GM13977 (cell line): ENCODE results near the gene TMEM41B.
"Not testable (repeated sequence)": the region's sequence is repeated elsewhere in the genome, so short reads cannot be mapped to it uniquely, and the experiment has no call there.

ENCODE experiments used
- DNase-seq: peaks from one replicate; pipeline ENCODE4 v3.0.0; 2012; ENCODE audit warnings: low spot score
- CTCF ChIP-seq: IDR thresholded peaks from 2 replicates; pipeline ENCODE4 v1.5.1; 2012; ENCODE audit warnings: mild to moderate bottlenecking, control low read depth; ENCODE audit not compliant: insufficient read depth; ENCODE audit errors: extremely low read depth, missing control alignments
- in situ Hi-C: fragments of 300-500 bp; cut with MboI; formaldehyde crosslinking; loops from one replicate; pipeline ENCODE4 v1.12.0; 2022; ENCODE audit warnings: low sequenced_read_pairs, low pct_unique_long_range_greater_than_20kb, mixed read lengths, inconsistent platforms; ENCODE audit not compliant: unreplicated experiment

Gene TMEM41B

GRCh38 chr11:9344061-9344680, 29.8 kb upstream of the TMEM41B start:
- in situ Hi-C loops, result no loop called here
- TF ChIP-seq CTCF, result no peak
- no peak for DNase-seq

DNA sequence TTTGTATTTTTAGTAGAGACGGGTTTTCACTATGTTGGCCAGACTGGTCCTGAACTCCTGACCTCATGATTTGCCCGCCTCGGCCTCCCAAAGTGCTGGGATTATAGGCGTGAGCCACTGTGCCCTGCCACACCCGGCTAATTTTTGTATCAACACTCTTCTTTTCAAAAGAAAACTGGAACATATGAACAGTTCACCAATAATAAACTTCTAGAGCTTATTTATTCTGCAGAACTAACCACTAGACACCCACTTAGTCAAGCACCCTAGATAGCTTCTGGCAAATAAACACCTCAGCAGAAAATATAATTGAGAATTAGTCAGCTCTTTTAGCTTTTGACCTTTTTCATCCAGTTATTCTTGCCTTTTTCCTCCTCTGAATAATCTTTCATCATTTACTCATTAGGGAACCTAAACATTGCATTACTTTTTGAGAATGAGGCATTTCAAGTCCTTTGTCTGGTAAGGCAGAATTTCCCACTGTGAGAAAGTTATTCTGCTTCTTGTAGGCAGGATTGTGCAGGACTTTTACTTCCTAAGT, 27.3 kb upstream of the TMEM41B start:
- in situ Hi-C loops, result no loop called here
- TF ChIP-seq CTCF, result no peak
- DNase-seq, result no peak

GRCh38 chr11:9332655-9333054, 18.3 kb upstream of the TMEM41B start:
- in situ Hi-C loops, result no loop called here
- DNase-seq, result no peak
- TF ChIP-seq CTCF, result no peak

GRCh38 chr11:9330387-9331384, 16.3 kb upstream of the TMEM41B start:
- in situ Hi-C loops, result no loop called here
- no peak for DNase-seq
- no peak for TF ChIP-seq CTCF

GRCh38 chr11:9320047-9320446, 5.7 kb upstream of the TMEM41B start:
- in situ Hi-C loops, result no loop called here
- DNase-seq, result no peak
- TF ChIP-seq CTCF, result no peak

- in situ Hi-C loops, result not testable (repeated sequence)
These were observed 5.1 kb upstream of the TMEM41B start for GRCh38 chr11:9319377-9320001.

GRCh38 chr11:9318442-9319376, 4.3 kb upstream of the TMEM41B start:
- DNase-seq, in situ Hi-C loops: not testable (repeated sequence)

More at GRCh38 chr11:9319377-9320001, 5.1 kb upstream of the TMEM41B start:
- not testable (repeated sequence) for DNase-seq
